A549 treated with AZD9567 at 1 μM for 4 hours (cell line): ENCODE measurements around the gene WIF1. TPM values are rescaled to one million over a fixed set of nuclear protein-coding genes. Genes with fewer than 3 reads are reported as not detected.

Experiments used
- total RNA-seq: library from RNA; stranded (reverse); fragments of 200-300 nt; extraction: Qiagen RNA extraction; gene quantifications from 5 replicates; pipeline ENCODE4 v1.2.3, GENCODE V29; 2022; ENCODE audit not compliant: insufficient read depth

The WIF1 gene, protein sequence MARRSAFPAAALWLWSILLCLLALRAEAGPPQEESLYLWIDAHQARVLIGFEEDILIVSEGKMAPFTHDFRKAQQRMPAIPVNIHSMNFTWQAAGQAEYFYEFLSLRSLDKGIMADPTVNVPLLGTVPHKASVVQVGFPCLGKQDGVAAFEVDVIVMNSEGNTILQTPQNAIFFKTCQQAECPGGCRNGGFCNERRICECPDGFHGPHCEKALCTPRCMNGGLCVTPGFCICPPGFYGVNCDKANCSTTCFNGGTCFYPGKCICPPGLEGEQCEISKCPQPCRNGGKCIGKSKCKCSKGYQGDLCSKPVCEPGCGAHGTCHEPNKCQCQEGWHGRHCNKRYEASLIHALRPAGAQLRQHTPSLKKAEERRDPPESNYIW
- total RNA-seq = not detected in 5 replicates

GRCh38 chr12:65121049-65121955, at the start of gene WIF1:
Gene WIF1, minus strand, starts transcription at chr12:65121305. Its CDS starts 114 bp downstream, at chr12:65121191.

DNA sequence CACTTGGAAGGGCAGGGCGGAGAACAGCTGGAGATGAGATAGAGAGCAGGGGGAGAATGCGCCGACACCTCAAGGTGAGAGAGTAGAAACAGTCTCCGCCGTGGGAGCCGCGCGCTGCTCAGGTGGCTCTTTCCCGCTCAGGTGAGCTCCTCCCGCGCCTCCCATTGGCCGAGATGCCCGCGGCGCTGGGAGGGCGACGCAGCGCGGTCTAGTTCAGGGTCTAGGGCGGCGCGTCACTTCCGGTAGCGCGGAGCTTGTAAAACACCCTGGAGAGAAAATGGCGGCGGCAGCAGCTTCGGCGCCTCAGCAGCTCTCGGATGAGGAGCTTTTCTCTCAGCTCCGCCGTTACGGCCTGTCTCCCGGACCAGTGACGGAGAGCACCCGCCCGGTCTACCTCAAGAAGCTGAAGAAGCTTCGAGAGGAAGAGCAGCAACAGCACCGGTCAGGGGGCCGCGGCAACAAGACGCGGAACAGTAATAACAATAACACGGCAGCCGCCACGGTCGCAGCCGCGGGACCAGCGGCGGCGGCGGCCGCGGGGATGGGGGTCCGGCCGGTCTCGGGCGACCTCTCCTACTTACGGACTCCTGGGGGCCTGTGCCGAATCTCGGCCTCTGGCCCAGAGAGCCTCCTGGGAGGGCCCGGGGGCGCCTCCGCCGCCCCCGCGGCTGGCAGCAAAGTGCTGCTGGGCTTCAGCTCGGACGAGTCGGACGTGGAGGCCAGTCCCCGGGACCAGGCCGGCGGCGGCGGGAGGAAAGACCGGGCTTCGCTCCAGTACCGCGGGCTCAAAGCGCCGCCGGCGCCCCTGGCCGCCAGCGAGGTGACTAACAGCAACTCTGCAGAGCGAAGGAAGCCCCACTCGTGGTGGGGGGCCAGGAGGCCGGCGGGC, 48.5 kb upstream of the WIF1 start, which contains the start of gene LEMD3:
TSS of gene LEMD3 (plus strand) at position 264 of the 889 bp plus-strand sequence. CDS start at position 278, 14 bp downstream.

Other genes starting within 250 kb of the WIF1 start
- gene LEMD3, start 48.3 kb upstream of the WIF1 start, total RNA-seq = 9.2 to 13.0 TPM (median 11.7 TPM) in 5 replicates
- gene MSRB3, start 157.4 kb upstream of the WIF1 start, total RNA-seq = 20.4 to 23.9 TPM (median 23.2 TPM) in 5 replicates